Lower leg skin (tissue), 4 donors: ENCODE data around the gene SLC6A3. TPM values are rescaled to one million over a fixed set of nuclear protein-coding genes. Genes with fewer than 3 reads are reported as not detected.

Experiments
- DNase-seq, 2 donors: peaks; one replicate each; pipeline ENCODE4 v3.0.0-alpha.2; 2019; ENCODE audit warnings: low spot score in 2 of 2
- H3K4me3 ChIP-seq: fragments of 200-600 bp; sonication (generic); 2 replicates; pipeline ENCODE4 v1.5.1; 2017; ENCODE audit warnings: mild to moderate bottlenecking, low read depth; ENCODE audit not compliant: poor library complexity, severe bottlenecking
- POLR2A ChIP-seq, 2 donors: fragments of 450-650 bp; IDR thresholded peaks; one replicate each; pipeline ENCODE4 v1.6.1; 2016 to 2017; ENCODE audit warnings: antibody characterized with exemption in 2 of 2, mild to moderate bottlenecking in 1 of 2, moderate library complexity in 1 of 2
- WGBS, 2 donors: methylation state at CpG; one replicate each; pipeline ENCODE4 v1.1.5; 2018; 5-methylcytosine and 5-hydroxymethylcytosine counted together
- intact Hi-C: fragments of 100-400 bp; cut with DNase I; formaldehyde crosslinking; loops from one replicate; pipeline ENCODE4 v1.15.0; 2023; ENCODE audit warnings: low total_unique reads
- total RNA-seq, 4 donors: library from RNA; depleted of rRNA; stranded (reverse); fragments of >200 nt; gene quantifications; one replicate each; pipeline ENCODE4 v1.1.0, GENCODE V29; 2016
- TF ChIP-seq, protein P1 (sequence below), 3 donors: fragments of 450-650 bp; IDR thresholded peaks; one replicate each; pipeline ENCODE4 v1.5.1; 2016; ENCODE audit warnings: antibody characterized with exemption in 3 of 3, mild to moderate bottlenecking in 3 of 3, moderate library complexity in 2 of 3

The SLC6A3 gene
- total RNA-seq, 4 donors from 2014 or later, result not detected

- DNase-seq, result no peak
- 80 to 88% methylated on average over 21 of the region's 21 CpGs for WGBS, 2 donors
- TF ChIP-seq, protein P1, sequence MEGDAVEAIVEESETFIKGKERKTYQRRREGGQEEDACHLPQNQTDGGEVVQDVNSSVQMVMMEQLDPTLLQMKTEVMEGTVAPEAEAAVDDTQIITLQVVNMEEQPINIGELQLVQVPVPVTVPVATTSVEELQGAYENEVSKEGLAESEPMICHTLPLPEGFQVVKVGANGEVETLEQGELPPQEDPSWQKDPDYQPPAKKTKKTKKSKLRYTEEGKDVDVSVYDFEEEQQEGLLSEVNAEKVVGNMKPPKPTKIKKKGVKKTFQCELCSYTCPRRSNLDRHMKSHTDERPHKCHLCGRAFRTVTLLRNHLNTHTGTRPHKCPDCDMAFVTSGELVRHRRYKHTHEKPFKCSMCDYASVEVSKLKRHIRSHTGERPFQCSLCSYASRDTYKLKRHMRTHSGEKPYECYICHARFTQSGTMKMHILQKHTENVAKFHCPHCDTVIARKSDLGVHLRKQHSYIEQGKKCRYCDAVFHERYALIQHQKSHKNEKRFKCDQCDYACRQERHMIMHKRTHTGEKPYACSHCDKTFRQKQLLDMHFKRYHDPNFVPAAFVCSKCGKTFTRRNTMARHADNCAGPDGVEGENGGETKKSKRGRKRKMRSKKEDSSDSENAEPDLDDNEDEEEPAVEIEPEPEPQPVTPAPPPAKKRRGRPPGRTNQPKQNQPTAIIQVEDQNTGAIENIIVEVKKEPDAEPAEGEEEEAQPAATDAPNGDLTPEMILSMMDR (IDR thresholded peaks at IDR 0.05), result no peak
- TF ChIP-seq POLR2A (IDR thresholded peaks at IDR 0.05), result no peak
- H3K4me3 ChIP-seq, result no peak overlapping the region
- intact Hi-C loops, result no loop called here
These were observed 34.9 kb downstream of the SLC6A3 start for GRCh38 chr5:1410156-1411014.

GRCh38 chr5:1409381-1410110 is 35.7 kb downstream of the SLC6A3 start:
- WGBS, 2 donors, result 72 to 76% methylated on average over 33 of the region's 33 CpGs
- DNase-seq, result no peak
- no peak overlapping the region for H3K4me3 ChIP-seq
- intact Hi-C loops, result no loop called here
- TF ChIP-seq, protein P1 (IDR thresholded peaks at IDR 0.05), result no peak
- no peak for TF ChIP-seq POLR2A (IDR thresholded peaks at IDR 0.05)

GRCh38 chr5:1406681-1407640 is 38.3 kb downstream of the SLC6A3 start:
- intact Hi-C loops, result no loop called here
- DNase-seq, result no peak
- no peak for TF ChIP-seq POLR2A (IDR thresholded peaks at IDR 0.05)
- TF ChIP-seq, protein P1 (IDR thresholded peaks at IDR 0.05), result no peak
- 73% methylated on average over 35 of the region's 35 CpGs for WGBS, 2 donors
- H3K4me3 ChIP-seq, result no peak overlapping the region

DNA sequence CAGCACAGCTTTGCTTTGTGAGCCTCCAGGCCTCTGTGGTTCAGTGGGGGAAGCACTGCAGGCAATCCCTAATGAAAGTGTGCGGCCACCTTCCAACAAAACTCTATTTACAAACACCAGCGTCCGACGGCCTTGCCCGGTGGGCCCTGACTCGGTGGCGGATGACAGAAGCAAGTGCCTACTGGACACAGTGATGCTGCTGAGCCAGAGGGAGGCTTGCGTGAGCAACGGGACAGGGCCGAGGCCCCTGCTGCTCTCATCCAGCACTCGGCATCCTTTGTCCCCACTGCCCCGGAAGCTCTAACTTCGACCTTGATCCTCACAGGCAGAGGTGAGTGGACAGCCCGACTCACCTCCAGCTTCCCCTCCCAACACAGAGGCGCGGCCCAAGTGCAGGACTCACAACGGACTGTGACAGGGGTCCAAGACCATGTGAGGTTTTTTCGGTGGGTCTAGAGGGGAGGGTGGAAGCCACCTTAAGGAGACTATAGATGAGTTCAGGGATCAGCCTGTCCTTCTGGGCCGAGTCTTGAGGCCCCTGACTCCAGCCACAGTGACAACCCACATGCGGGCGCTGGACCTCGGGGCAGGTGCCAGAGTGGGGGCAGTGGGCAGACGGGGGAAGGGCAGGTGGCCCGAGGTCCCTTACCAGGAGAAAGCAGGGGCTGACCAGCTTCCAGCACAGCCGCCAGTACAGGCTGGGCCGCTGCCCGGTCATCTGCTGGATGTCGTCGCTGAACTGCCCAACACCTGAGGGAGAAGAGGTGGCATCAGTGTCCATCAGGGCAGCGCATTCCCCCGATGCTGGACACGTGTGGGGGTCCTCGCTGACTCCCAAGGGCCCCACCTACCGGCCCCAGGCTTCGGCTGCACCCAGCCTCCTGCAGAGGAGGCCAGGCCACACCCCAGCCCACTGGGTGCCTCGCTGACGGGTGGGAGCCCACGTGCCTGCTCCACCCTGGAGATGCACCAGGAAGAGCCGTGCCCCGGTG is 39.4 kb downstream of the SLC6A3 start:
- TF ChIP-seq POLR2A (IDR thresholded peaks at IDR 0.05), result no peak
- TF ChIP-seq, protein P1 (IDR thresholded peaks at IDR 0.05), result no peak
- DNase-seq, result no peak
- 82 to 87% methylated on average over 27 to 33 of the region's 40 CpGs for WGBS, 2 donors
- intact Hi-C loops, result no loop called here
- no peak overlapping the region for H3K4me3 ChIP-seq
